Right ventricle myocardium inferior (tissue), 1 donor: ENCODE measurements around the gene PIP5KL1. TPM values are rescaled to one million over a fixed set of nuclear protein-coding genes. Genes with fewer than 3 reads are reported as not detected.
"Not testable (repeated sequence)": the region's sequence is repeated elsewhere in the genome, so short reads cannot be mapped to it uniquely, and the experiment has no call there.

Source experiments
- ATAC-seq: fragments of 200-7000 bp; cut with Tn5 transposase; one replicate; pipeline ENCODE4 v1.9.1; 2020; ENCODE audit warnings: mild to moderate bottlenecking, moderate library complexity
- DNase-seq: peaks from one replicate; pipeline ENCODE4 v3.0.0; 2021; ENCODE audit errors: missing footprints
- intact Hi-C: fragments of 100-400 bp; cut with DNase I; formaldehyde crosslinking; loops from one replicate; pipeline ENCODE4 v1.11.0; 2022
- total RNA-seq: library from RNA; stranded (reverse); fragmentation: NEBNext Ultra II Directional; extraction: Animal tissue kit (Norgen Biotek cat#: 25700); gene quantifications from one replicate; pipeline ENCODE4 v1.2.1, GENCODE V29; 2021
- donor health status: DM: no; HTN: yes; CAD: no; lungs with severe emphysema.

PIP5KL1 gene
- total RNA-seq, 1 donor from 2014 or later, result not detected

DNA sequence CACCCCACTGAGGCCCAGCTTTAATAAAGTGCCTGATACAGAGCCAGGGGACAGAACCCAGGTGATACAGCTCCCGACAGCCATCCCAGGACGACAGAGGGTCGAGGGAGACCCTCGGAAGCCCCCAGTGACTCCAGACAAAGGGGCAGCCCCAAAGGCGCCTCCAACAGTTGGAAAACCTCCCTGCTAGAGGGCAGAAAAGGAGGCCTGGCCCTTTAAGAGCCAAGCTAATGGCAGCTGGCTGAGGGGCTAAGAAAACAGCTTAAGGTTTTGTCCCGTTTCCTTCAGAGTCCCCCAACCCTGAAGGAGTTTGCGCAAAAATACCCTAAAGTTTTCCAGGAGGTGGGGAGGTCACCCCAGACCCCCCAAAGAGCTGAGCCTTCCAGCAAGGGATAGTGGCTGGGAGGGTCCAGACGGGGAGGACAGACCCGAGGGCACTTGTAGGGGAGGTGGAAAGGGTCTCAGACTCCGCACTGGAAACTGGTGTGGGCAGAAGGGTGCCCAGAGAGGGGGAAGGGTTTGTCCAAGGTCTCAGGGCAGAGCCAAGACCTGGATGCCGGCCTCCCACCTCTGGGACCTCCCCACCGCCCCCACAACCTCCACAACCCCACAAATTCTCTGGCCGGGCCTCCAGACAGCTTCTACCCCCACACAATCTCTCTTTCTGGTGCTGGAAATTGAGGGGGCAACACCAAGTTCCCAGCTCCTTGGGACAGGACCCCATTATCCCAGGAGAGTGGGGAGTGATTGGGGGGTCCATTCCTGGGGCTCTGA lies 44.9 kb downstream of the PIP5KL1 start:
- intact Hi-C loops, result loop anchor here (5.0 kb wide), 1 partner anchor 408 kb away; no protein-coding TSS in a partner anchor
- no peak for DNase-seq
- no peak for ATAC-seq

DNA sequence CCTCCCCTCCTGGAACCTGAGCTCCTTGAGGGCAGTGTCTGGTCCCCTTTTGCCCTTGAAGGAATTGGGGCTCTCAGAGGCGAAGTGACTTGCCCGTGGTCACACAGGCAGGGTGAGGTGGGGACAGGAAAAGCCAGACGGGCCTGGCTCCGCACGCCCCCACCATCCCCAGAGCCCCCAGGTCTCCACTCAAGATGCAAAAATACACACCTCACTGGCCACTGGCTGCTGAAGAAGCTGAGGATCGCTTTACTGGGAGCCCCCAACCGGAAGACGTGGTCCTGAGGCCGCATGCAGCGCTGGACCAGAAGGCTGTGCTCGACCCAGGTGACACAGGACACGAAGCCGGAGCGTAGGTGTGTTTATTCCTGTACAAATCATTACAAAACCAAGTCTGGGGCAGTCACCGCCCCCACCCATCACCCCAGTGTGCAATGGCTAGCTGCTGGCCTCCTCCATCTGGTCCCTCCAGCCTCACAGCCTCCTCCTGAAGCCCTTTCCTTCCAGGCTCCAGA lies 45.5 kb downstream of the PIP5KL1 start:
- intact Hi-C loops, result loop anchor here (5.0 kb wide), 1 partner anchor 408 kb away; no protein-coding TSS in a partner anchor
- ATAC-seq (no peak), DNase-seq (no peak)

DNA sequence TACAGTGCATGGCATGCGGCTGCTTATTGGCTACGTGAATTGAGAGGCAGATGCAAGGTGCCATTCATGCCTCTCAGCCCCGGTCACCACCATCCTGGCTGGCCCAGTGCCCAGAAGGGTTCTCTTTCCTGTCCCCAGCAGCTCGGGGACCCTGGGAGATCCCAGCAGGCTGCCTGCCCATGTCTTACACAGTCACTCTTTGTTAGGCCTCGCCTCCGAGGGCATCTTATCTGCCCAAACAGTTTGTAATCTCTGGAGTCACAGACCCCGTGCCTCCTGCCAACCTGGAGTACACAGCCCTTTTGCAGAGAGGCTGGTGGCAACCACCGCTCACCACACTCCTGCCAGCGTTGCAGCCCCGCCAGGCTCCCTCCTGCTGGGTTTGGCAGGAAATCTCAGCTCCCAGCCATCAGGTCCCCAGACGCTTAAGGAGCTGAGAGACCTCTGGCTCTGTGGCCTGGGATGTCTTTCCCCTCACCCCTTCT lies 46.1 kb downstream of the PIP5KL1 start:
- peak; percentile 42 for ATAC-seq

DNA sequence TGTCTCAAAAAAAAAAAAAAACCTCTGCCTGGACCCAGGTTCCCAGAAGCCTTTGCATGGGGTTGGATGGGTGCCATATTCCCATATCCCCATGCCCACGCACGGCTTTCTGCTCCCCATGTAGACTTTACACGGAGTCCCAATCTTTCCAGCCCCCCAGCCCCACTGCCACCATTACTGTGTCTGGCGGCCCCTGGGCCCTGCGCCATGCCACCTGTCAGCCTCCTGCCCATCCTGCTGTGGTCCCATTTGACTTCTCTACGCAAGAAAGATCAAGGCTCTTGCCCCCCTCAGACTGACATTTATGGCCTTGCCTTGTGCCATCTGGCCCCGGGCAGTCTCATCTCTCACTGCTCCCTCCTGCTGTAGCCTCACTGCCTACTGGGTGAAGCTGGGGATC lies 46.6 kb downstream of the PIP5KL1 start:
- intact Hi-C loops, result no loop called here
- ATAC-seq (peak; percentile 11), DNase-seq (no peak)

More for the DNA sequence above, 46.1 kb downstream of the PIP5KL1 start:
- no peak for DNase-seq
- intact Hi-C loops, result no loop called here

DNA sequence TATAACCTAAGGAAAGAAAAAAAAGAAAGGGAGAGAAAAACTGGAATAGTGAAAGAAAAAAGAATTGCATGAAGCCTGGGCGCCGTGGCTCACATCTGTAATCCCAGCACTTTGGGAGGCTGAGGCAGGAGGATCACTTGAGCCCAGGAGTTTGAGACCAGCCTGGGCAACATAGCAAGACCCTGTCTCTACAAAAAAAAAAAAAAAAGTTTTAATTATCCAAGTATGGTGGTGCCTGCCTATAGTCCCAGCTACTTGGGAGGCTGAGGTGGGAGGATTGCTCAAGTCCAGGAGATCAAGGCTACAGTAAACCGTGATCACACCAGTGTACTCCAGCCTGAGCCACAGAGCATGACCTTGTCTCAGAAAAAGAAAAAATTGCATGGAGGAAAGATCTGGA lies 48.9 kb downstream of the PIP5KL1 start:
- DNase-seq, ATAC-seq, intact Hi-C loops: not testable (repeated sequence)

DNA sequence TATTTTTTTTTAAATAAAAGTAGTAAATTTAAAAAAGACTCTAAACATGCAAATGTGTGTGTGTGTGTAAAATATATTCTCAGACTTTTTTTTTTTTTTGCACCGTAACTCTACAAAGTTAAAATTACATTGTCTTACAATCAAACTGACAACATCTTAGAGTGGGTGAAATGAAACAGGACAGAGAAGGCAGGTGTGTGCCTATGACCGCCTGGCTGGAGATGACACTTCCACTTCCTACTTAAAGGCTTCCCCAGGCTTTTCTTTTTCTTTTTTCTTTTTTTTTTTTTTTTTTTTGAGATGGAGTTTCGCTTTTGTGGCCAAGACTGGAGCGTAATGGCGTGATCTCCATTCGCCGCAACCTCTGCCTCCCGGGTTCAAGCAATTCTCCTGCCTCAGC lies 50.4 kb downstream of the PIP5KL1 start:
- intact Hi-C loops, result no loop called here
- ATAC-seq (no peak), DNase-seq (no peak)

DNA sequence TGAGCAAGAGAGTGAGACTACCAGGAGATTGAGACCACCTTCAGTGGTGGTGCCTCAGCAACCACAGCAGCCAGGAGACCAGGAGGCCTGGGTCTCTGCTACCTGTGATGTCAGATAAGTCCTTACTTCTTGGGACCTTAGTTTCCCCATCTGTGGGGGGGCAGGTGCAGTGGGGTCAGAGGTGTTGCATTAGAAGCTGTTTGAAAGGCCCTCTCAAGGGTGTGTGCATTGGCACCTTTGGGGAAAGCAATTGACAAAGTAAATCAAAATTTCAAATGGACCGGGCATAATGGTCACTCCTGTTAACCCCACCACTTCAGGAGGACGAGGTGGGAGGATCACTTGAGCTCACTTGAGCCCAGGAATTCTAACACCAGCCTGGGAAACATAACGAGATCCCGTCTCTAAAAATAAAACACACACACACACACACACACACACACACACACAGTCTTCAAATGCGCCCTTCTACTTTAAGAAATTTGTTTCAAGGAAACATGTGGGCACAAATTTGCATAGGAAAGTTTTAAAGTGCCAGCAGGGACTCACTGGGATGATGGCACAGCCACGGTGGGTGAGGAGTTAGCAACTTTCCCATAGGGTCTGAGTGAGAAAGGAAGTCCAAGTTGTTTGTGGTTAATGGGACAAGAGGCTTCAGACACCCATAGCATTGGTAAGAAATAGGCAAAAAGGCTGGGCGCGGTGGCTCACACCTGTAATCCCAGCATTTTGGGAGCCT lies 51.8 kb downstream of the PIP5KL1 start:
- DNase-seq (no peak), ATAC-seq (no peak)
- intact Hi-C loops, result loop anchor here (5.0 kb wide), 1 partner anchor 38 kb away; the partner anchor contains the start of gene ST6GALNAC4

DNA sequence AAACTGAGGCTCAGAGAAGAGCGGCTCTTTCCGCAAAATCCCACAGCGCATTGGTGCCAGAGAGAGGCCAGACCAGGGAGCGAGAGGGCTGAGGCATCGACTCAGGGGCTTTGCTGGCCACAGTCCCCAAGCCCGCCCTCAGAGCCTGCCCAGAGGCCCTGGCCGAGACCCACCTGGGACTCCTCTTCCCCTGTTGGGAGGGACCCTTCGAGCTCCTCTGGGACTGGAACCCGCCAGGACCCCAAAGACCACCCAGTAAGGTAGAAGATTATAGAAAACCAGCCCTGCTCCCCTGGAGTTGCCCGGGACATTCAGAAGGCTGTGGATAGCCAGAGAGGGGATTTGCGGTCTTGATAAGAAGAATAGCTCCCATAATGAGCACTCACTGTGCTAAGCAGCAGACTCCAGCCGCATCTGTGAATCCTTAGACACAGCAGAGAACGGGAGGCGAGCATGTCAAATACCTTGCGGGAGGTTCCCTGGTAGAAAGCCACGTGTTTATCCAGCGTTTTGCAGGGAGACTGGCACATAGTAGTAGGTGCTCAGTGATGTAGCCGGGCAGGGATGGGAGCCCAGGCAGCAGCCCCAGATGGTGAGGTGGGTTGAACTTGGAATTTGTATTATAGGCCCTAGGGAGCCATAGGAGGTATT lies 52.5 kb downstream of the PIP5KL1 start:
- intact Hi-C loops, result loop anchor here (5.0 kb wide), 1 partner anchor 39 kb away; the partner anchor contains the start of gene ST6GALNAC4
- DNase-seq, result no peak
- ATAC-seq, result no peak

DNA sequence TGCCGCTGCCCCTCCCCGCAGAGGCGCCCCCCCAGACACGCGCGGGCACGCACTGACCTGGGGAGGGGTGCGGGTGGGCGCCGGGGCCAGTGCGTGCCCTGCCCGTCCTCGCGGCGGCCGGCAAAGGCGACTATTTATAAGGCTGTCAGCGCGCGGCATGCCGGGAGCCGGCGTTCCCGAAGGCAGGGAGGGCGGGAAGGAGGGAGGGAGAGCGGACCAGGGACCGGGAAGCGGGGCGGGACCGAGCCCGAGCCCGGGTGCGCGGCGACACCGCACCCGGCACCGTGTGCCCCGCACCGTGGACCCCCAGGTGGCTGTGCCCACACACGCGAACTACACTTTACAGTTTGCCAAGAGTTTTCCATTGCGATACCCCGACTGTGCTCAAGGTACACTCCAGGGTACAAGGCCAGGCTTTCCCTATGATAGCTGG lies 53.0 kb downstream of the PIP5KL1 start, which contains the start of gene AK1:
AK1 (minus strand) TSS at position 110 of the 433 bp plus-strand sequence. CDS start 3,058 bp downstream, outside the sequence.
- DNase-seq (peak; percentile 85), ATAC-seq (peak; percentile 83)
- intact Hi-C loops, result loop anchor here (5.0 kb wide), 1 partner anchor 40 kb away; the partner anchor contains the start of gene ST6GALNAC4

DNA sequence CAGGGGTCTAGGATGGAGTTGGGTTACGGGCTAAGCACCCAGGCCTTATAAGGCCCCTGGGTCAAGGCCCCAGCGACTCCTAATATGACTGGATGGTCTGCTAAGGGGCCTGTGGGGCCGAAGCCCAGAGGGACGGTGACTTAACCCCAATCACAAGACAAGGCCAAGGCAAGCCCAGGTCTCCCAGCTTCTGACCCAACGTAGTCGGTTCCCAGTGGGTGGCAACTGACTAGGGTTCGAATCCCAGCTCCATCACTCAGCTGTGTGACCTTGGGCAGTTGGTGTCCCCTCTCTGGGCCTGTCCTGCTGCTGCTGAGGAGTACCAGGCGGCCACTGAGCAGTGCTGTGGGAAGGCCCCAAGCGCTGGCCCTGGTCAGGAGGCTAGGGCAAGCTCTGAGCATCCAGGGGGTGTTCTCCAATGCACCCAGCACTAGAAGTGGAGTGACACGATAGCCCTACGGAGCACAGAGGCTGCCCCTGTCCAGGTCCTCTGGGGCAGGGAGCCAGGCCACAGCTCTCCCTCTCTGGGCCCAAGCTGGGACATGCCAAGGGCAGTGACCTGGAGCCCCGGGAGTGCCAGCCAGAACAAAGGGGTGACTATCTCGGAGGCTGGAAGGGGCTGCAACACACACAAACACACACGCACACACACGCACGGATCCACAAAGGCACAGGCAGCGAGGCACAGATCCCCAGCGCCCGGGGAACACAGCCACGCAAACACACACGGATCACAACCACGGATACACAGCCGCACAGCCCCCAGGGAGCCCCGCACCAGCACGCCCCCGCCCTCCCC lies 53.6 kb downstream of the PIP5KL1 start:
- intact Hi-C loops, result loop anchor here (5.0 kb wide), 1 partner anchor 40 kb away; the partner anchor contains the start of gene ST6GALNAC4
- no peak for DNase-seq

DNA sequence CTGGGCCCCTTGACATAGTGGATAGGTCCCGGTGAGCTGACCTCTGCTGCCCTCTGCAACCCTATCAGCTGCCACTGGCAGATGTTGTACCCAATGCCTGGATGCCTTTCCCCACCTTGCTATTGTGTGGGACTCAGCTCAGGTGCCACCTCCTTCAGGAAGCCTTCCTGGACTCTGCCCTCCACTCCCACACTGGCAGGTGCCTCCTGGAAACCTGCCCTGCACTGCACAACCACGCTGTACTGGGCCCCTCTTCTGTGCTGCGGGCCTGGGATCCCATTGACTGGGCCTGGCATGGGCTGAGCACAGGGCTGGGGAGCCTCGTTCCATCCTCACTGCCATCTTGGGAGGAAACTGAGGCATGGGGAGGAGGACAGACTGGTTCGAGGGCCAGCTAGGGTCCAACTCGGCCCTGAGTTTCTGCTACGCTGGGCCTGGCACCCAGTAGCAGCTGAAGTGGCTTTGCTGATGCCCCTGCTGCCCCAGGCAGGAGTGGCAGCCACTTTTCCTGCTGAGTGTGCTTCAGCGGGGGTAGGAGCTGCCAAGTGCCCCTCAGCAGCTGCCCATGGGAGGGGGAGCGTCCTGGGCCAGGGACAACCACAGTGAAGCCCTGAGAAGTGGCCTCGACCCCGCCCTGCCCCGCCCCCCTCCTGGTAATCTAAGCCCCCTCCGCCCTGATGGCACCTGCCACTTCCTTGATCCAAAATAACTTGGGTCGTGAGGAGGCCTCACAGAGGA lies 54.4 kb downstream of the PIP5KL1 start:
- DNase-seq (no peak), ATAC-seq (no peak)
- intact Hi-C loops, result loop anchor here (5.0 kb wide), 1 partner anchor 41 kb away; the partner anchor contains the start of gene ST6GALNAC4

More for the DNA sequence above, 53.6 kb downstream of the PIP5KL1 start:
- ATAC-seq, result peak; percentile 46

DNA sequence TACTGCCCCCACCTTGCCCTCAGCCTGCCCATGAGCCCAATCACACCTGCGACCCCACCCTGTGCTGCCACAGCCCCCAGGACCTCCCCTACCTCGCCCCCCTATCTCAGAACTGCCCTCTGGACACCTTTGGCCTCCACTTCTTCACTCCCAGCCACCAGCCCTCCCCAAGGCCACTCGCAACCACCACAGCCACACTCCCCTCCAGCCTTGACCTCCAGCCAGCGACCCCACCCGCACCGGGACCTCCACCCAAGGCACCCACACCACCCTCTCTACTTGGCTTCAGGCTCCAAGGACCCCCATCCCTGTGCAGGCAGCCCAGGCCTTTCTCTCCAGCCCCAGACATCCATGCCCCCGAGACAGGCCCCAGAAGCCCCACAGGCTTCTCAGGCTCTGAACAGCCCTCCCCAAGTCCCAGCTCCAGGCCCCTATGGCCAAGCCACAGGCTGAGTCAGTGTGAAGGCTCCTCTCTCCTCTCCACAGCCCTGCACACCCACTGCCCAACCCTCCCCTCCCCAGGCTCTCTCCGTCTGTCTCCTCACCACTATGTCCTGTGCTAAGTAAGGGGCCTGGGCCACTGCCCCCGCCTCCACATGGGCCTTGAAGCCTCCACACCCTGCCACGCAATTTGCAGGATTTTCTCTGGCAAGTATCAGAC lies 55.1 kb downstream of the PIP5KL1 start:
- ATAC-seq (no peak), DNase-seq (no peak)
- intact Hi-C loops, result loop anchor here (5.0 kb wide), 1 partner anchor 42 kb away; the partner anchor contains the start of gene ST6GALNAC4

DNA sequence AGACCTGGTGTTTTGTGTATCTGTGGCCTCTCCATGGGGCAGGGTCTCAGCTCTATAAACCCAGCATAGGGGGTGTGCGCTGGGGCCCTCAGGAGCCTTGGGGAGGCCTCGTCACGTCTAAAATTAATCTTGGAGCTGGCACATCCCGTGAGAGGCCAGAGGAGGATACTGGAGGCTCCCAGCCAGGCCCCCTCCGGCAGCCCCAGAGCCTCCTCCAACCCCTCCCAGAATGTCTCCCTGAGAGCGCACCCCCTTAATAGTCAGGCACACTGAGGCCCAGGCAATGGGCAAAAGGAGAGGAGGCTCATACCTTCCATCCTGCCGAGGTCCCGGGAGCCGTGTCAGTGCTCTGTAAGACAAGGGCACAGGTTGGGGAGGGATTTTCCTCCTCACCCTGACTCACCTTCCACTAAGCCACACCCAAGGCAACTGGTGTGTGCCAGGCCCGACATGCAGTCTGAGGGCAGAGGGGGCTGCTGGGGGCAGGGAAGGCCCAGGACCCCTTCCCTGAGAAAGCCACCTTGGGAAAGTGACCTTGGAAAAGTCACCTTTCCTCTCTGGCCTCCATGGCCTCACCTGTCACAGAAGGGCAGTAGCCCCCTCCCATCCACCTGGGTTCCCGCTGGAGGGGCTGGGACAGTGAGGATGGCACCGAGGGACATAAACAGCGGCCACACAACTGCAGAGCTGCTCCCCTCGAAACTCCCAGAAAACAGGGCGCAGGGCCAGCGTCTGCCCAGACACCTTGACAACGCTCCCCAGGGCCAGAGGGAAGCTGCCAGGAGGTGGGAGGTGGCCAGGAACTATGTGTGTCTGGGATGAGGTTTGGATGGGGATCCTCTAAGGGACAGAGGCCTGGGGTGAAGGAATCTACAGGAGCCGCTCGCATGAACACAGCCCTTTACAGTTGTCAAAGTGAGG lies 56.0 kb downstream of the PIP5KL1 start:
- peak; percentile 0 for ATAC-seq
- DNase-seq, result no peak
- intact Hi-C loops, result loop anchor here (5.0 kb wide), 1 partner anchor 43 kb away; the partner anchor contains the start of gene ST6GALNAC4

DNA sequence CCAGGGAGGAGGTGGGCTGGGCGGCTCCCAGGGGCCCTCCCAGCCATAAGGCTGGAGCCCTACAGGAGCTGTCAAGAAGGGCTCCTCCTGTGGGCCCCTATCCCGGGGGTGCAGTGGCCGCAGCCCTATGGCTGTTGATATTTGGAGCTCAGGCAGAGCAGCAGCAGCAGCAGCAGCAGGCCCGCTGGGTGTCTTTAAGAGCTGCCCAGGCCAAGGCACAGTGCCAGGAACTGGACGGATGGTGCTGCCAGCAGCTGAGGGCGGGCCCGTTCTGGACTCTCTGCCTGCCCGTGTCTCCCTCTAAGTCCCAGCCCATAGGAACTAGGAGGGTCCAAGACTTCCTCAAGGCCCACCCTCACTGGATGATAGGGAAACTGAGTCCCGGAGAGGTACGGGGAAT lies 56.7 kb downstream of the PIP5KL1 start:
- intact Hi-C loops, result no loop called here
- peak; percentile 88 for DNase-seq
- ATAC-seq, result peak; percentile 44

DNA sequence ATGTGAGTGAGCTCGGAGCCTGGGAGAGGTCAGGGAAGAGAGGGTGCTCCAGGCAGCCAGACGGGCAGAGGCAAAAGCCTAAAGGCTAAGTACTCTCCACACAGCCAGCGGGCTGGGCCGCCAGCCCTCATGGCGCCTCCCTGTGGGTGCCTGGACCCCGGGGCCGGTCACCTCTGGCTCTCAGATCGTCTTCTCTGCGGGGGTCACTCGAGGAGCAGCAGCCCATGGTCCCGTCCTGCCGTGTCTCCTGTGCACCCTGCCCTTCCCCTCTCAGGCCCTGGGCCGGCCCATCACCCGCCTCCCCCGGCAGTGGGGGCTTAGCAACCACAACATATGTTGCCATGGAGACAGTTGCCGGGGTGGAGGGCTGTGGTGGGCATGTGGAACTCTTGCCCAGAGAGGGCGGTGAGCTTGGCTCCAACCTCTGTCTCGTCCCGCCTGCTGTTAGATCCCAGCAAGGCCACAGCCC lies 57.3 kb downstream of the PIP5KL1 start:
- ATAC-seq, result no peak
- no peak for DNase-seq
- intact Hi-C loops, result no loop called here
